ENCODE data around the gene SLC38A3. TPM values are rescaled to one million over a fixed set of nuclear protein-coding genes. Genes with fewer than 3 reads are reported as not detected.

SLC38A3 gene
- total RNA-seq, 2 donors from 2014 or later: 0.28 TPM; not detected in 1

GRCh38 chr3:50194903-50195500 lies 10.1 kb upstream of the SLC38A3 start:
- Histone ChIP-seq H3K27ac (no peak overlapping the region), H3K27me3 (replicated peaks; ENCODE audit: insufficient read depth) (no peaks in the 10 kb centered on the region), H3K4me1 (ENCODE audit: control insufficient read depth in 1 of 2, low read depth in 2 of 2) (peaks cover 3 to 21% of the 10 kb centered on the region in 2 donors), H3K4me3 (peak overlapping the region; percentile 35), H3K9me3 (no peaks in the 10 kb centered on the region), H3K36me3 (no peaks in the 10 kb centered on the region)
- no peak for TF ChIP-seq CTCF (IDR thresholded peaks at IDR 0.05)
- DNase-seq (ENCODE audit: low spot score) (no peak), ATAC-seq (ENCODE audit: insufficient number of reproducible peaks, low FRiP score, low read depth) (no peak)

DNA sequence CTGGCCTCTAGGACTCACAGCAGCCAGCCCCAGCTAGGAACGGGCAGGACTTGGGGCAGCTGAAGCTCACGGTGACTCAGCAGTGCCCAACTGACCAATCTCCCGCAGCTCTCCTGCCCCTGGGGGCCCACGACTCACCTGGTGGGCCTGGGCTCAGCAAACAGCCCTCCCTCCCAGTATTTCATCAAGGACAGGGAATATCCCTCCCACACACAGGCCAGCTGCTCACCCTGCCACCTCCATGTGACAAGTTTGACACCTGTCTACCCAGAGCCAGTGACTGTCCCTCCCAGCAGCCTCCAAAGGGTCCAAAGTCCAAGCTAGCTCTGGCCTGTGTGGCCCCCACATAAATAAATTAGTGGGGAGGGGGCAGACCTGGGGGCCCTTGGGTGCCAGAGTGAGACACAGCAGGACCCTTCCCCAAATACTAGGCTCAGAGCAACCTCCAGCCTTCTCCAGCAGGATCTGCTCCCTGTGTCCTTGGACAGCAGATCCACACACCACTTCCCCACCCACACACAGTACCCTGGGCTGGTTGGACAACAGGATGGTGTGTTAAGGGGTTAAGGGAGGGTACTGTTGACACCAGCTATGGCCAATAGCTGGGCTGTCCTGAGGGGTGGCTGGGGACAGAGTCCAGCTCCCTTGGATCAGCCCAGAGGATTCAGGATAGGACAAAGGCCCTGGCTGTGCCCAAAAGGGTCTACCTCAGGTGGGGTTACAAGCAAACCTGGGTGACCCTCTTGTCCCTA lies 9.4 kb upstream of the SLC38A3 start:
- no peaks in the 10 kb centered on the region for H3K9me3 ChIP-seq
- ATAC-seq (ENCODE audit: insufficient number of reproducible peaks, low FRiP score, low read depth) (no peak), DNase-seq (ENCODE audit: low spot score) (no peak)
- no peaks in the 10 kb centered on the region for H3K27me3 ChIP-seq (replicated peaks; ENCODE audit: insufficient read depth)
- H3K27ac ChIP-seq: no peak overlapping the region
- no peak for TF ChIP-seq CTCF (IDR thresholded peaks at IDR 0.05)
- no peaks in the 10 kb centered on the region for H3K36me3 ChIP-seq
- H3K4me3 ChIP-seq: no peak overlapping the region
- H3K4me1 ChIP-seq (ENCODE audit: control insufficient read depth in 1 of 2, low read depth in 2 of 2): peaks cover 3 to 21% of the 10 kb centered on the region in 2 donors

- H3K9me3 ChIP-seq: no peaks in the 10 kb centered on the region
- ATAC-seq (ENCODE audit: insufficient number of reproducible peaks, low FRiP score, low read depth) (no peak), DNase-seq (ENCODE audit: low spot score) (no peak)
- no peak for TF ChIP-seq CTCF (IDR thresholded peaks at IDR 0.05)
- H3K27ac ChIP-seq: no peak overlapping the region
- H3K27me3 ChIP-seq (replicated peaks; ENCODE audit: insufficient read depth): no peaks in the 10 kb centered on the region
- H3K36me3 ChIP-seq: no peaks in the 10 kb centered on the region
- H3K4me3 ChIP-seq: no peak overlapping the region
- H3K4me1 ChIP-seq (ENCODE audit: control insufficient read depth in 1 of 2, low read depth in 2 of 2): peaks cover 3 to 21% of the 10 kb centered on the region in 2 donors
These were observed 8.7 kb upstream of the SLC38A3 start for GRCh38 chr3:50196253-50196801.

GRCh38 chr3:50201573-50202315 lies 3.3 kb upstream of the SLC38A3 start:
- no peak for TF ChIP-seq CTCF (IDR thresholded peaks at IDR 0.05)
- no peaks in the 10 kb centered on the region for H3K36me3 ChIP-seq
- peaks cover 4 to 14% of the 10 kb centered on the region in 2 donors for H3K4me1 ChIP-seq (ENCODE audit: control insufficient read depth in 1 of 2, low read depth in 2 of 2)
- DNase-seq (ENCODE audit: low spot score): no peak
- H3K27me3 ChIP-seq (replicated peaks; ENCODE audit: insufficient read depth): no peaks in the 10 kb centered on the region
- H3K27ac ChIP-seq: no peak overlapping the region
- ATAC-seq (ENCODE audit: insufficient number of reproducible peaks, low FRiP score, low read depth): no peak
- no peaks in the 10 kb centered on the region for H3K9me3 ChIP-seq
- H3K4me3 ChIP-seq: no peak overlapping the region

Data from thoracic aorta (tissue), 2 donors.